ENCODE results near the gene RFXAP. TPM values are rescaled to one million over a fixed set of nuclear protein-coding genes. Genes with fewer than 3 reads are reported as not detected.

RFXAP gene
- 1 to 10 TPM; 3.8 to 6.6 (median 5.9) TPM for total RNA-seq

DNA sequence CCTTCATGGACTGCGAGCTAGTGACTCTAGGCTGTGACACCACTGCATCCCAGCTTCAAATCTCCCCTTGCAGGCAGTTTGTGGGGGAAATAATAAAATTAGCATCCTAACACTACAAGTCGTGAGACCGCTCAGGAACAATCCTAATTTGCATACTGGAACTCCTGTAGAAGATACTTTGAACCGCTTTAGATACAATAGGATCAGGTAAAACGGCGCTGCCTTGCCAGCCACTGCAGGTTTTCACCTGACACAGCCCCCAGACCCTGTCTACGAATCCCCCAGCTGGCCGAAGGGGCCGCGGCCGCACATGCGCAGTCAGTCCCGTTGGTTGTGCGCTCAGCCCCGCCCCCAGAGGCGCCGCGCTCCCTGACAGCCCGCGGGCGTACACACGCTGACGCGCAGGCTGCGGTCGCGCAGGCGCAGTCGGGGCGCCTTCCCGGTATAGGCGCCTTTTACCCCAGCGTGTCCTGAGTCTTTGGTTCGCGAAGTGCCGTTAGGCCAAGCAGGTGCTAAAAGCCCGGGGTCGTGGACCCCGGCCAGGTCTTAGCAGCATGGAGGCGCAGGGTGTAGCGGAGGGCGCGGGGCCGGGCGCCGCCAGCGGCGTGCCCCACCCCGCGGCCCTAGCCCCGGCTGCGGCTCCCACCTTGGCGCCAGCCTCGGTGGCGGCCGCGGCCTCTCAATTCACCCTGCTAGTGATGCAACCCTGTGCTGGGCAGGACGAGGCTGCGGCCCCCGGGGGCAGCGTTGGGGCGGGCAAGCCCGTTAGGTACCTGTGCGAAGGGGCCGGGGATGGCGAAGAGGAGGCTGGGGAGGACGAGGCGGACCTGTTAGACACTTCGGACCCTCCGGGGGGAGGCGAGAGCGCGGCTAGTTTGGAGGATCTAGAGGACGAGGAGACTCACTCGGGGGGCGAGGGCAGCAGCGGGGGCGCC is at the start of gene RFXAP:
Gene RFXAP, plus strand, starts transcription at position 419 of the 935 bp plus-strand sequence. Its CDS starts 136 bp downstream, at position 555.
- intact Hi-C loops (cut with DNase I; ENCODE audit: low total_unique reads): loop anchor here (5.0 kb wide), 1 partner anchor 492 kb away; no protein-coding TSS in a partner anchor
- Histone ChIP-seq H3K36me3 (no peaks in the 10 kb centered on the region), H3K27me3 (no peaks in the 10 kb centered on the region), H3K9me3 (no peaks in the 10 kb centered on the region), H3K4me3 (peak within 1 kb of the TSS; percentile 73 to 87 (median 80)), H3K27ac (peak within 1 kb of the TSS; percentile 41 to 70), H3K4me1 (peaks cover 0 to 10% of the 10 kb centered on the region in 2 donors)
- TF ChIP-seq POLR2AphosphoS5 (IDR thresholded peaks at IDR 0.05): no peak
- TF ChIP-seq POLR2A (IDR thresholded peaks at IDR 0.05): peak; percentile 29
- DNase-seq (ENCODE audit: low spot score in 2 of 2): peak; percentile 66 to 70

GRCh38 chr13:36769545-36769944 is 49.5 kb upstream of the RFXAP start:
- Histone ChIP-seq H3K36me3 (no peaks in the 10 kb centered on the region), H3K27me3 (no peaks in the 10 kb centered on the region), H3K9me3 (peaks cover 0 to 8% of the 10 kb centered on the region in 2 donors), H3K27ac (no peak overlapping the region), H3K4me3 (no peak overlapping the region), H3K4me1 (no peaks in the 10 kb centered on the region)
- intact Hi-C loops (cut with DNase I; ENCODE audit: low total_unique reads): no loop called here
- DNase-seq (ENCODE audit: low spot score in 2 of 2): no peak
- TF ChIP-seq POLR2A (IDR thresholded peaks at IDR 0.05): no peak
- no peak for TF ChIP-seq CTCF (IDR thresholded peaks at IDR 0.05)
- TF ChIP-seq POLR2AphosphoS5 (IDR thresholded peaks at IDR 0.05): no peak

GRCh38 chr13:36770741-36771140 is 48.3 kb upstream of the RFXAP start:
- peaks cover 0 to 8% of the 10 kb centered on the region in 2 donors for H3K9me3 ChIP-seq
- H3K36me3 ChIP-seq: no peaks in the 10 kb centered on the region
- intact Hi-C loops (cut with DNase I; ENCODE audit: low total_unique reads): no loop called here
- H3K4me1 ChIP-seq: no peaks in the 10 kb centered on the region
- no peaks in the 10 kb centered on the region for H3K27me3 ChIP-seq
- no peak overlapping the region for H3K4me3 ChIP-seq
- TF ChIP-seq POLR2AphosphoS5 (IDR thresholded peaks at IDR 0.05) (no peak), POLR2A (IDR thresholded peaks at IDR 0.05) (no peak), CTCF (IDR thresholded peaks at IDR 0.05) (no peak)
- no peak overlapping the region for H3K27ac ChIP-seq
- DNase-seq (ENCODE audit: low spot score in 2 of 2): no peak

- DNase-seq (ENCODE audit: low spot score in 2 of 2): no peak
- no peaks in the 10 kb centered on the region for H3K36me3 ChIP-seq
- H3K27me3 ChIP-seq: no peaks in the 10 kb centered on the region
- no peak for TF ChIP-seq POLR2AphosphoS5 (IDR thresholded peaks at IDR 0.05)
- TF ChIP-seq CTCF (IDR thresholded peaks at IDR 0.05): no peak
- no peak for TF ChIP-seq POLR2A (IDR thresholded peaks at IDR 0.05)
- H3K4me1 ChIP-seq: no peaks in the 10 kb centered on the region
- intact Hi-C loops (cut with DNase I; ENCODE audit: low total_unique reads): no loop called here
- H3K4me3 ChIP-seq: no peak overlapping the region
- no peaks in the 10 kb centered on the region for H3K9me3 ChIP-seq
- H3K27ac ChIP-seq: no peak overlapping the region
Measured at GRCh38 chr13:36772853-36773252, 46.2 kb upstream of the RFXAP start.

GRCh38 chr13:36774931-36775330 is 44.1 kb upstream of the RFXAP start:
- Histone ChIP-seq H3K4me3 (no peak overlapping the region), H3K36me3 (no peaks in the 10 kb centered on the region), H3K27me3 (no peaks in the 10 kb centered on the region), H3K9me3 (no peaks in the 10 kb centered on the region), H3K27ac (no peak overlapping the region), H3K4me1 (no peaks in the 10 kb centered on the region)
- no peak for DNase-seq (ENCODE audit: low spot score in 2 of 2)
- TF ChIP-seq CTCF (IDR thresholded peaks at IDR 0.05) (no peak), POLR2AphosphoS5 (IDR thresholded peaks at IDR 0.05) (no peak), POLR2A (IDR thresholded peaks at IDR 0.05) (no peak)
- intact Hi-C loops (cut with DNase I; ENCODE audit: low total_unique reads): no loop called here
